ENCODE measurements around the gene TAF9. TPM values are rescaled to one million over a fixed set of nuclear protein-coding genes. Genes with fewer than 3 reads are reported as not detected.
"Not testable (repeated sequence)": the region's sequence is repeated elsewhere in the genome, so short reads cannot be mapped to it uniquely, and the experiment has no call there.

TAF9 gene
- total RNA-seq, 1 donor: 86.2 TPM

GRCh38 chr5:69335341-69335935 lies 33.9 kb downstream of the TAF9 start:
- TF ChIP-seq CTCF (IDR thresholded peaks at IDR 0.05; ENCODE audit: insufficient read depth, low read length): no peak
- H3K4me3 ChIP-seq (ENCODE audit: low read depth, low read length): no peak overlapping the region
- DNase-seq (ENCODE audit: low read depth): no peak

GRCh38 chr5:69334793-69335268 lies 34.5 kb downstream of the TAF9 start:
- peak; percentile 92 for TF ChIP-seq CTCF (IDR thresholded peaks at IDR 0.05; ENCODE audit: insufficient read depth, low read length)
- DNase-seq (ENCODE audit: low read depth): peak; percentile 74
- peak overlapping the region; percentile 5 for H3K4me3 ChIP-seq (ENCODE audit: low read depth, low read length)

- not testable (repeated sequence) for DNase-seq (ENCODE audit: low read depth); H3K4me3 ChIP-seq (ENCODE audit: low read depth, low read length)
These were observed 35.5 kb downstream of the TAF9 start for GRCh38 chr5:69333668-69334315.

- TF ChIP-seq CTCF (IDR thresholded peaks at IDR 0.05; ENCODE audit: insufficient read depth, low read length): no peak
- DNase-seq (ENCODE audit: low read depth): no peak
These were observed 37.5 kb downstream of the TAF9 start for GRCh38 chr5:69331528-69332445.

GRCh38 chr5:69329905-69330489 lies 39.3 kb downstream of the TAF9 start:
- no peak for TF ChIP-seq CTCF (IDR thresholded peaks at IDR 0.05; ENCODE audit: insufficient read depth, low read length)

More at GRCh38 chr5:69331528-69332445, 37.5 kb downstream of the TAF9 start:
- peak overlapping the region; percentile 81 for H3K4me3 ChIP-seq (ENCODE audit: low read depth, low read length)

GRCh38 chr5:69326365-69326764 lies 43.0 kb downstream of the TAF9 start:
- TF ChIP-seq CTCF (IDR thresholded peaks at IDR 0.05; ENCODE audit: insufficient read depth, low read length): no peak
- no peak for DNase-seq (ENCODE audit: low read depth)
- no peak overlapping the region for H3K4me3 ChIP-seq (ENCODE audit: low read depth, low read length)

More at GRCh38 chr5:69329905-69330489, 39.3 kb downstream of the TAF9 start:
- DNase-seq (ENCODE audit: low read depth): no peak
- H3K4me3 ChIP-seq (ENCODE audit: low read depth, low read length): no peak overlapping the region
